HG03039 (cell line): ENCODE data around the gene IGSF21.

Source experiments
- ATAC-seq: cut with Tn5 transposase; IDR thresholded peaks from one replicate; pipeline ENCODE4 v1.9.1; 2021; ENCODE audit warnings: mild to moderate bottlenecking, moderate library complexity; ENCODE audit not compliant: unreplicated experiment

IGSF21 gene

DNA sequence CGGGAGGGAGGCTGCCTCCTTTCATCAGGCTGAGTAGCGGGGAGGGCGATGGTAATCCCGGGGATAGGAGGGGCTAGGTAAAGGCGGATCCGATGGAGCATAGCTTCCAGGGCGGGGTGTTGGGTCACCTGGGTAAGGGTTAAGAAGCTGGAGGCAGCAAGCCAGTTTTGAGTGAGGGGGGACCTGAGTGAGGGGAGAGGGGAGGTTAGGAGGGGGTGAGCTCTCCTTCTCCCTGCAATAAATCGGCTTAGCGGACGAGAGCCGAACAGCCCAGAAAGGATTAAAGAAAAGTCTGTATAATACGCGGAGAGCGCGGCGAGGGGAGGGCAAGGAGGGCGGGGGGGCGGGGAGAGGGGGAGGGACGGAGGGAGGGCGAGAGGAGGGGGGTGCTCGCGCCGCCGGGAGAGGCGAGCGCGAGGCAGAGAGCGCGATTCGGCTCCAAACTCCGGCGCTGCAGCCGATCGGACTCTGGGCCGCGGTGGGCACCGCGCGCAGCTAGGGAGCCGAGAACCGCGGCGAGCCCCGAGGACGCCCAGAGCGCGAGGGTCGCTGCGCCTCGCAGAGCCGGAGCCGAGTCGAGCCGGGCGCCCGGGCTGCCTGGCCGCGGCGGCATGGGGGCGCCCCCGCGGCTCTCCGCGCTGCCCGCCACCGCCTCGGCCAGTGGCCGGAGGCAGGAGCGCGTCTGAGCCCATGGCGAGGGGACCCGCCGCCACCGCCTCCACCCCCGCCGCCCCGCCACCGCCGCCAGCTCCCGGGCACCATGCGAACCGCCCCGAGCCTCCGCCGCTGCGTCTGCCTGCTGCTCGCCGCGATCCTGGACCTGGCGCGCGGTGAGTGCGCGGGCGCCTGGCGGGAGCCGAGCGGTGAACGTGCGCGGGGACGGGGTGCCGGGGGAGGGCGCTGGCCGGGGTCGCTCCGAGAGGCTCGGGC is at the start of gene IGSF21:
TSS of gene IGSF21 (plus strand) at position 430 of the 930 bp plus-strand sequence. CDS start at position 761, 331 bp downstream.
- no peak for ATAC-seq

DNA sequence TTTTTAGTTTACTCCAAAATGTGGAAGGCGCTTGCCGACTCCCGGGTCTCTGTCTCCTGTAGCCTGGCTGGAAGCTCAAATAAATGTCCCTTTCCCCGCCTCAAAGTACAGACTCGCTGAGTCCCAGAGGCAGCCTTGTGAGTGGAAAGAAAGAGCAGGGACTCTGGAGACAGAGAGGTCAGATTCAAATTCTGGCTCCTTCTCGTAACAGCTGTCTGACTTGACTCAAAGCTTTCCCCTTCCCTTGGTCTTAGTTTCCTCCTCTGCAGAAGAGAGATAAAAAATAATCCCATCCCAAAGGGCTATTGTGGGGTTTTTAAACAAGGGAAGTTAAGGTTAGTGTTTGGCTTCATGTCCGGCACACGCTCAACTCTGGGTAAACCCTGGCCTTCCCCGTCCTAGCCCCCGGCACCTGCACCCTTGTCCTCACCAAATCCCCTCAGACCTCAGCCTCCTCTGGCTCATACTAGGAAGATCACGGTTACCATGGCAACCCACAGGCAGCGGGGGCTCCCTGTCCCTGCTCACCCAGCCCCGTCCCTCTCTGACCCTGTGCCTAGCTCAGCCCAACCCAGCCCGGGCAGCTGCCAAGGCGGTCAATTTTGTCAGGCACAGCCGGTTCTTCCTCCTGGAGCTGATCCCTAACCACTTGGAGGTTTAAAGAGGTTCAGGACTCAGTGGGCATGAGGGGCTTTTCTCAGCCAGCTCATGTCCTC is 49.2 kb upstream of the IGSF21 start:
- ATAC-seq, result no peak

DNA sequence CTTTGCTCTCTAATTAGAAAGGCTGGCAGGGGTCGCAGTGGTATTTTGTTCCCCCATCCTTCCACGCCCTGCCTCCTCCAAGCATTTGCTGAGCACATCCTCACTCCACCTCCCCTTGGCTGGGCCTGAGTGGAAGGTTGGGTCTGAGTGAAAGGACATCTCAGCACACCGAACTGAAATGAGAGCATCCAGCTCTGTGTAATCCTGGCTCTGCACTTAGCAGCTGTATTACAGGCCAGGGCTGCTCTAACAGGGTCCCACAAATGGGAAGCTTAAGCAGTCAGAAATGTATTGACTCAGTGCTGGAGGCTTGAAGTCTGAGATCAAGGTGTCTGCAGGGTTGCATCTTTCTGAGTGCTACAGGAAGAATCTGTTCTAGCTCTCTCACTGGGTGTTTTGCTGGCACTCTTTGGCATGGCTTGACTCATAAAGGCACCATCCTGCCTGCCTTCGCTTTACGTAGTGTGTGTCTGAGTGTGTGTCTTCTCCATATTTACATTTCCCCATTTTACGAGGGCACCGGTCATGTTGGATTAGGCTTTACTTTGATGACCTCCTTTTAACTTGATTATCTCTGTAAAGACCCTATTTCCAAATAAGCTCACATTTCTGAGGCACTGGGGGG is 48.5 kb upstream of the IGSF21 start:
- no peak for ATAC-seq

DNA sequence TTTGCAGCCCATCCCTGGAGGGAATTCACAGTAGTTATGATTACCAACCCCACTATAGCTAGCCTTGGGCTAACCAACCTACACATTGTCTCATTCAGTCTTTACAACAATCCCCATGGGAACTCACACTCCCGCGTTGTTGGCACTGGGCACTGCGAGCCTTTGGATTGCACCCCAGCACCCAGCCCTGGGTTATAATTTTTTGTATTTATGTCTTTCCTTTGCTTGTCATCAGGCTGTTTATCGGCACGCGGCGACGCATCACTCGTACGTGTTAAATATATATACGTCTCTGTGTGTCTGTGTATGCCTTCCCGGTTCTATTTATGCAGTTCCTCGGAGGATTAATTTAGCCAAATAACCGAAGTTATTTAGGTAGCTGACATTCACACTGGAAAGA is 47.2 kb upstream of the IGSF21 start:
- no peak for ATAC-seq

DNA sequence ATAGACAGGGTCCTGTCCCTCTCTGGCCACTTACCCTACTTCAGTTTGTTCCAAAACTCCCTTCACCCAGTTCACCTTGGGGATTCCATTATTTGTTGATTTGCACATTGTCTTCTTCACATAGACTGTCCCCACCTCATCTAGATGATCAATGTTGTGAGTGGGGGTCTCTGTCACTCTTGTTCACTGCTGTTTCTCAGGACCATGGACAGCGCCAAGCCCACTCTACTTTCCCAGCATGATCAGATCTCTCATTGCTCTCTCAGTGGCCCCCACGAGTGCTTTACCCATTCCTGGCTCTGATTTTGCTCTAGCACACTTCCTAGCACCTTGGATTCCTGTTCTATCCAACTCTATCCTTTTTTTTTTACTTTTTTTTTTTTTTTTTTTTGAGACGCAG is 45.4 kb upstream of the IGSF21 start:
- no peak for ATAC-seq

DNA sequence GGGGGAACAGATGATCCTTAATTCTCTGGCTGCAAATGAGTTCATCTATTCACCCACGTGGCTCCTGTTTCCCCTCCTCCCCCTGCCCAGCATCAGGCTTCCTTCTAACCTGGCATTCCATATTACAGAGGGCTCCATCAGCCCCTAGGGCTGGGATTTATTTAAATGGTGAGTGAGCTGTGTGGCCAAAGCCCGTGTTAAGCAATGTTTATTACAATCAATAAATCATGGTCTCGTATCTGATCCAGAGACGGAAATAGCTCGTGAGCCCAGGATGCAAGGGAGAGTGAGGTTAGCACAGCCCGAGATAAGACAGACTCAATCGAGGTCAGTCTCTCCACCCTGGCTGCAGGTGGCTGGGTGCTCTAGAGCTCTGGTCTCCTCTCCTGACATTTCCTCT is 43.1 kb upstream of the IGSF21 start:
- no peak for ATAC-seq

DNA sequence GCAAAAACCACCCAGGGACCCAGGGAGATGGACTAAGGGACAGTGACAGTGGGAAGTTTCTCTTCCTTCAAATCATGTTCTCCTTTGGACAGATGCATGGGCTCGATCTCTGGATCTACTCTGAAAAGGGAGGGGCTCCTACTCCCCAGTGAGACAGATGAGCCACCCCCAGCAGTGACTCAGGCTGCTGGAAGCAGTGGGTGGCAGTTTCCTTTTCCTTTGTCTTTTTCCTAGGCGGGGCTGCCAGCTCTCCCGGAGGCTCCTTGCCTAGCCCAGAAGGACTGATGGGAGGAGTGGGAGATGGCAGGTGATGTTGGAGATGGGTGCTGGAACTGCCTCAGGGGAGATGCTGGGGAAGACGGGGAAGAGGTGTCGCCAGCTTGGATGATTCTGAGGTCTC is 41.0 kb upstream of the IGSF21 start:
- ATAC-seq, result no peak

DNA sequence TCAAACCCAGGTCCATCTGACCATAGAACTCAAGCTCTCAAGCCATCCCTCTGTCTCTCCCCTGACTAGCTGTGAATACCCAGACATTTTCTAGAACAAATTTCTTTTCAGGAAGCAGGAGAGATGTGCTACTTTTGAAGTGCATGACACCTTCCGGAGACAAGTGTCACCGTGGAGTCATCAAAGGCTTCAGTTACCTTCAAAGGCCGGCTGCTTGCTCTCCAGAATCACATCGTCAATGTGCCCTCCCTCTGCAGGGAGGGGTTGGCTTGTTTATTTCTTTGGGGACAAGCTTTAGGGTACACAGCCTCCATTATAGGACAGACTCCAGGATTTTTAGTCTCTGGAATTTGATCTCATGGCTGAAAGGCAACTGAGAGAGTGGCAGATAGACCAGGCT is 37.7 kb upstream of the IGSF21 start:
- ATAC-seq, result no peak

DNA sequence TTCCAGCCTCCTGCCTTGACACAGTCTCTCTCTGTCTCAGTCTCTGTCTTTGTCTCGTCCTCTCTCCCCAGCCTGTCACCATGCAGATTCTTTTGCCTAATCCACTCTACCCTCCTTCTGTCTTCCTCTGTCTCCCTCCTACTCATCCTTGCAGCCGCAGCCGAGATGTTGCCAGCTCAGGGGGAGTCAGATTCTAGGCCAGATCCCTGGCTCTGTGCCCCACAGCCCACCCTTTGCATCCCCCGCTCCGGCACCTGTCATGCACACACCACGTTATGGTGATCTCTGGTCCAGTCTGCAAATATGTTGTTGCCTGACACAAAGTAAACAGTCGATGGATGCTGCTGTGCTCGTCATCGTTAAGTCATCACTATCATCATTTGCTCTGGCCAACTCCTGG is 35.5 kb upstream of the IGSF21 start:
- no peak for ATAC-seq

DNA sequence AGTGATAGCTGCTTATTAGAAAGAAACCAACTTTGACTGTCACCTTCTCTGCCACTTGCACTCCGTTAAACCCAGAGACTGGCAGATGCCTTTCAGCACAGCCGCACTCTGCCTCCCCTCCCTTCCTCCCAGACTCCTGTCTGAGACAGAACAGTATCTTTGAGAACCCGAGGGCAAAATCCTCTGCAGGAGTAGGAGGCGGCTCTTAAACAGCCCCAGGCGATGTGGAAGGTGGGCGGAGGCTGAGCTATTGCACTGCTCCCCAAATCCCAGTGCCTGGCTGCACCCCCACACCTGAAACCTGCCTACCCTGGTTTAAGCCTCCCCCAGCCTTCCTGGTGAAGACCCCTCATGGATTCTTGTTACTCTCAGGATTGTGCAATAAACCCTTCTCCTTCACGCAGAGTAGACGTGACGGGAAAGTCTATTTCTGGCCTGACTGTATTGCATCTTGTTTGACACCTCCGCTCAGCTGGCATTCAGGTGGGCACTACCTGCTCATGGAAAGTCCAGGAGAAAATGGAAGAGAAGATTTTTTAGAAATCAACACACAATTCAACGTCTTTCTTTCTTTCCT is 34.4 kb upstream of the IGSF21 start:
- no peak for ATAC-seq

DNA sequence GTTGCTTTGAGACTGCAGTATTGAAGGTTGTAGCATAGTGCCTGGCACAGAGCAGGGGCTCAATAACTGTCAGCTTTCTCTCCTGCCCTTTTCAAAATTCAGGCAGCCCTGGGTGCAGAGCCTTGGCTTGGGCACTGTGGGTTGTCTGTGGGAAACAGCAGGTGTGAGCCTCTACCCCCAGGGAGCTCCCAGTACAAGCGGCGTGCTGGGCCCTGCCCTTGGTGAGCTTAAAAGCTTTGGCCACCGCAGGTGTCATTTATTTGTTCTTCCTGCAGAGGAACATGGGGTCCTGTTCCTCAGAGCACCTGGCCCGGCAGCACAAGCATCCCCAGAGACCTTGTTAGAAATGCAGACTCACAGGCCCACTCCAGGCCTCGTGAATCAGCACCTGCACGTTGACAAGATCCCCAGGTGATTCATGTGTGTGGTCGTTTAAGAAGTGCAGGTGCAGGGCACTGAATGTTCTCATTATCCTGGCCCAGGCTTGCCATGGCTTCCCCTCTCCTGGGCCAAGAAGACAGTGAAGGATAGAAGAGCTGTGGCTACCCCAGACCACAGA is 29.9 kb upstream of the IGSF21 start:
- ATAC-seq, result no peak

DNA sequence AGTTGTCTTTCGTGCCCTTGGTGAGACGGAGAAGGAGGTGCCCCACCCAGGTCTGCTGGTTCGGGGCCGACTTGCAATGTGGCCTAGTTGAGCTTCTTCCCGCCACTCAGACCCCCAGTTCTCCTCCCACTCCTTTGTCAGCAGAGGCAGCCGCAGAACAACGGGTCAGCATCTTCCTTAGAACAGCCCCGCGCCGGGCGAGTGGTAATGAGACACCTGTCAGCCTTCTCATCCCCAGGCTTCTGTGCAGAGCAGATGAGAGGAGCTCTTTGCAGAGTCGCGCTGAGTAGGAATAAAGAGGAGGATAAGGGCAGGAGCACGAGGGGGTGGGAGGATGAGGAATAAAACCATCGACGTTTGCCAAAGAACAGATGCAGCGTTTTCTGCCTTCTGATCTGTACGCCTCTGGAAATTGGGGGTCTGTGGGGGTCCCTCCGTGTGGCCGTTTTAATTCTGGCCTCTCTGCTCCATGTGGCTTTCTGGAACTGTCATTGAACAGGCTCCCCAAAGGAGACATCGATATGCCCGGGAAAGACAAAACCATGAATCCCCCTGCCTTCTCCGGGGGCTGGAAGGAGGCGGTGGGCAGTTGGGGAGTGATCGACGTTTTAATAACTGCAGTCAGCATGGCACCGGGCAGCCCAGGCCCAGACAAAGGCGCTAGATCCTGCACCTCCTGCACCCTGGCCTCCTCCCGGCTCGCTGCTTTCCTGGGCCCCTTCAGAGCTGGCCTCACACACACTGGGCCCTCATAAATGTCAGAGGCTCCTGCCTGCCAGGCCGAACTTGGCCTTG is 27.5 kb upstream of the IGSF21 start:
- ATAC-seq, result no peak

DNA sequence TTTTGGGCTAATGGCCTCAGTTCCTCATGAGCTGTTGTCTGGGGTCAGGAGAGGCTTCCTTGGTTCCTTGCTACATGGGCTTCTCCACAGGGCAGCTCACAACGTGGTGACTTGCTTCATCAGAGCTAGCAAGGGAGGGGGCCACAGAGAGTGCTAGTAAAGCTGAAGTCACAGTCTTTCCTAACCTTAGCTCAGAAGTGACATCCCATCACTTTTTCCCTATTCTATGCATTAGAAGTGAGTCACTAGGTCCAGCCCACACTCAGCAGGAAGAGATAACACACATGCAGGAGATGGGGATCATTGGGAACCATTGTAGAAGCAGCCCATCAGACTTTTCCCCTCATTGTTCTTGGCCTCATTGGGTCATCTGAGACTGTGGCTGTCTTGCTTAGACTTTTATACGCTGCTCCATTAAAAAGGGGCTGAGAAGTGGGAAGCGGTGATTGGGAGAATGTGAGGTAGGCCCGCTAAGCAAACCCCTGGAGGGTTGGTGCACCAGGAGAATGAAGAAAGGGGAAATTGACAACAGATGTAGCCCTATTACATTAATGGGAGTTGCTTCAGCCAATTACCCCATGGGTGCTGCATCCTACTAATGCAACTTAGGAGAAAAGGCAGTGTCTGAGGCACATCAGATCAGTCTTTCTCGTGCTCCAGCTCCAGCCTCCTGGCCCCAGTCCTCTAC is 22.1 kb upstream of the IGSF21 start:
- ATAC-seq, result no peak

DNA sequence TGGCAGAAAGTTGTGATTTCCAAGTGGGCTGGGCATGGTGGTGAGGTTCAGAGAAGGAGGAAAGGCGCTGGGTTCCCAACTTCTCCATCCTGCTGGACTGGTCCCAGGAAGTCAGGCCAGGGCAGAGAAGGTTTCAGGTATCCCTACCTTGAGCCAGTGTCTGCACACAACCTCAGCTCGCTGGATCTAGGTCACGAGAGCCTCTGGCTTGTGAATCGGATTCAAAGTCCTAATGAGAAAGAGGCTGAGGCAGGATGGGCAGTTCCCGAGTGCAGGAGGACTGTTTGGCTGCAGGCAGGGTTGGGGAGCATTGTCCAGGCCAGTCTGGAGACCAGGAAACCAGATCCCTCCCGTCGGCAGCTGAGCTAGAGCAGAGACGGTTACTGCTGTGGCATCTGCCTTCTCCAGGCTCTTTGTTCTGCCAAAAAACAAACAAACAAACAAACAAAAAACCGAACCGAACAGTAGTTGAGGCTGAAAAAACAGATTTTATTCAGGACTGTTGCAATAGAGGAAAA is 19.5 kb upstream of the IGSF21 start:
- ATAC-seq, result no peak

DNA sequence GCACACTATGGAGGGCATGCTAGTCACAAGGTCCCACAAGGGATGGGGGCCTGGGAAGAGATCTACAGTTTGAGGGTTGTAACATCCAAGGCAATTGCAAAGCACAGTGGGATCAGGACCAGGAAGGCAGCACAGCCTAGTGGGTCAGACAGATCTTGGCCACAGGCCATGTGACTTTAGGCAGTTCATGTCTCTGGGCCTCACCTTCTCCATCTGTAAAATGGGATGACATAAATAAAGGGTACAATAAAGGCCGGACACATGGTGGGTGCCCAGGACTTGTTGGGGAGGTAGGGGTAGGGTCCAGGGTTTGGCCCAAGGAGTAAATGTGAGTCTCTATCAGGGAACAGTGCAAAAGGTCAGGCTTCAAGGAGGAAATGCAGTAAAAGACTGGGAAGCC is 18.1 kb upstream of the IGSF21 start:
- no peak for ATAC-seq

DNA sequence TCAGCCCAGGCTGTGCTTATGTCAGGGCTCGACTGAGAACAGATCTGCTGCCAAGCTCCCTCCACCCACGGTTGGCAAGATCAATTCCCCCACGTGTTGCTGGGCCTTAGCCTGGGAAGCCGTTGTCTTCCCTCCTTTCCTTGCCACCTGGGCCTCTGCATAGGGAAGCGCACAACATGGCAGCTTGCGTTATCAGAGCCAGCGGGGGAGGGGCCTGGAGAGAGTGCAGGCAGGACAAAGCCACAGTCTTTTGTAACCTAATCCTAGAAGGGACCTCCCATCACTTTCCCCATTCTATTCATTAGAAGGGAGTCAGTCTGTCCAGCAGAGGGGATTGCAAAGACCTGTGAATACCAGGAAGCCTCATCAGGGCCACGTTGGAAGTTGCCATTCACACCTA is 17.0 kb upstream of the IGSF21 start:
- no peak for ATAC-seq

DNA sequence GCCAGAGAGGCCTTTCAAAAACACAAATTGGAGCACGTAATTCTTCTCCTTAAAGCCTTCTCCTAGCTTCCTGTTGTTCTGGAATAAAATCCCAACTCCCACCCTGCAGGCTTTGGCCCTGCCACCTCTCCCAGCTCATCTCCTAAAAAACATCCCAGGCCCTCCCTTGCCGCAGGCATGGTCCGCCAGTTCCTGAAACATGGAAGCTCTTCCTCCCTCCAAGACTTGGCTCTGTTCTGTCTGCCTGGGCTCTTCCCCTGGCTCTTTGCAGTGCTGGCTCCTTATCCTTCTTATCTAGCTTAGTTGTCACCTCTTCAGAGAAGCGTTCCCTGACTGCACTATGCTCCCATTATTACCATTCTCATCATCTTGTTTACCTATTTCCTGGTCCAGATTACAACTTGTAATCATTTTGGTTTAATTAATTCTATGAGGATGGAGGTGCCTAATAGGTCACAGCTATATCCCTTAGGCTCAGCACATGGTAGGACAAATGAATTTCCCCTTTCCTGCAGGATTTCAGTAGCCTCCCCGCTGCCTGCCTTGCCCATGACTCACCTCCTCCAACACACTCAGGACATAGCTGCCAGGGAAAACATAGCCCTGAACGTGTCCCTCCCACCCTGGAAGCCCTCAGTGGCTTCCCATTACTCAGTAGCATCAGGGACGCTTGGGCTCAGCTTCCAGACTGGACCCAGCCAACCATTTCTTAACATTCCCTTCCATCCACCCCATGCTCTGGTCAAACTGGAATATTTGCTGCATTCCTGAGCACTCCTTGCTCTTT is 15.7 kb upstream of the IGSF21 start:
- no peak for ATAC-seq

DNA sequence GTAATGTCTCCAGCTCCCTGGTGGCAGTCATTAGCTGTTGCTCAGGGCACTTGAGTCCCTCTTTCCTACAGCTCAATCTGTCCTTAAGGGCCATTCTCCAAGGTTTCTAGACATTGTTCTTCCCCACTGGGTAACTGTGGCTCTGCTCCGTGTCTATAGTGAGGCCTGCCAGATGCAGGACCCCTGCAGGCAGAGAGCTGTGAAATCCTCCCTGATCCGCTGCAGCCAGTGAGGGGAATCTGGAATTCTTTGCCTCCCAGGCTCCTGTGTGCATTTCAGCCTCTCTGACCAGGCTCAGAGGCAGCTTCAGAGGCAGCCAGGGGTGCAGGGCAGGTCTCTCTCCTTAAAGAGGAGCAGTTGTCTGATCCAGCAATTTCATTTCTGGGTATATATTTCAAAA is 14.4 kb upstream of the IGSF21 start:
- ATAC-seq, result no peak

DNA sequence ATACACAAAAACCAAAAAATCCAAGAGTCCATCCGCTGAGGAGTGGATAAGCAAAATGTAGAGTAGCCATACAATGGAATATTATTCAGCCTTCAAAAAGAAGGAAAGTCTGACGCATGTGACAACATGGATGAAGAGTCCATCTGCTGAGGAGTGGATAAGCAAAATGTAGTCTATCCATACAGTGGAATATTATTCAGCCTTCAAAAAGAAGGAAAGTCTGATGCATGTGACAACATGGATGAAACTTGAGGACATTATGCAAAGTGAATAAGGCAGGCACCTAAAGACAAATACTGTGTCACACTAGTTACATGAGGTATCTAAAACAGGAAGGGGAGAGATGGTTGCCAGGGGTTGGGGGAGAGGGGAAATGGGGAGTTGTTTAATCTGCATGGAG is 14.0 kb upstream of the IGSF21 start:
- ATAC-seq, result no peak
